IMR-90 (cell line): Measurements from ENCODE around the gene CDYL2. TPM values are rescaled to one million over a fixed set of nuclear protein-coding genes. Genes with fewer than 3 reads are reported as not detected.

Experiments used
- ATAC-seq: fragments of 200-7000 bp; cut with Tn5 transposase; 2 replicates; pipeline ENCODE4 v1.9.1; 2020; ENCODE audit warnings: low read depth, mild to moderate bottlenecking, moderate library complexity
- BruUV-seq: library from RNA; stranded (reverse); fragments of 400-500 nt; replicated peaks from 2 replicates; lab custom pipeline; 2021; lab: Mats Ljungman, UMichigan
- CTCF ChIA-PET: fragments of 300-600 bp; formaldehyde crosslinking; extraction: SDS; loops from one replicate; lab custom pipeline; 2021; ENCODE audit warnings: antibody characterized with exemption; lab: Yijun Ruan, JAX
- POLR2A ChIA-PET: fragments of 300-600 bp; sonication (Branson Sonifier 250); formaldehyde crosslinking; loops from one replicate; lab custom pipeline; 2022; ENCODE audit warnings: antibody characterized with exemption; ENCODE audit not compliant: unreplicated experiment; lab: Charles Lee
- DNase-seq: peaks from one replicate; pipeline ENCODE4 v3.0.0; 2013
- H2AFZ ChIP-seq: replicated peaks from 2 replicates; pipeline ENCODE3; 2013; ENCODE audit warnings: low read length, mild to moderate bottlenecking; ENCODE audit not compliant: poor library complexity
- H2AK5ac ChIP-seq: 2 replicates; pipeline ENCODE4 v1.6.1; 2013; ENCODE audit warnings: low read depth, low read length, inconsistent platforms
- H2AK9ac ChIP-seq: replicated peaks from 2 replicates; pipeline ENCODE3; 2013; ENCODE audit warnings: mild to moderate bottlenecking, low read depth, low read length, moderate library complexity; ENCODE audit not compliant: poor library complexity
- H2BK120ac ChIP-seq: 2 replicates; pipeline ENCODE4 v1.6.1; 2013; ENCODE audit warnings: low read depth, low read length, inconsistent platforms
- H2BK15ac ChIP-seq: 3 replicates; pipeline ENCODE4 v1.6.1; 2013; ENCODE audit warnings: low read depth, low read length, inconsistent platforms
- H2BK20ac ChIP-seq: 2 replicates; pipeline ENCODE4 v1.6.1; 2013; ENCODE audit warnings: low read depth, mild to moderate bottlenecking, inconsistent platforms, low read length, moderate library complexity
- H2BK5ac ChIP-seq: 2 replicates; pipeline ENCODE4 v1.6.1; 2013; ENCODE audit warnings: mild to moderate bottlenecking, low read depth, low read length, inconsistent platforms; ENCODE audit not compliant: poor library complexity, severe bottlenecking
- H3K14ac ChIP-seq: replicated peaks from 2 replicates; pipeline ENCODE4 v1.6.1; 2013; ENCODE audit warnings: low read depth, low read length, inconsistent platforms
- H3K18ac ChIP-seq: 2 replicates; pipeline ENCODE4 v1.6.1; 2013; ENCODE audit warnings: low read depth, low read length, control low read depth
- H3K23ac ChIP-seq: 2 replicates; pipeline ENCODE4 v1.6.1; 2013; ENCODE audit warnings: low read depth, low read length, inconsistent platforms
- H3K27ac ChIP-seq: 2 replicates; pipeline ENCODE4 v1.5.1; 2013; ENCODE audit warnings: mild to moderate bottlenecking, control low read depth, low read length; ENCODE audit not compliant: insufficient read depth
- H3K27me3 ChIP-seq: 2 replicates; pipeline ENCODE4 v1.6.1; 2013; ENCODE audit warnings: low read length; ENCODE audit not compliant: control insufficient read depth, insufficient read depth
- H3K36me3 ChIP-seq: 2 replicates; pipeline ENCODE4 v1.6.1; 2013; ENCODE audit warnings: low read length, mixed read lengths; ENCODE audit not compliant: control insufficient read depth, insufficient read depth
- H3K4ac ChIP-seq: 2 replicates; pipeline ENCODE4 v1.6.1; 2013; ENCODE audit warnings: low read depth, low read length, inconsistent platforms
- H3K4me1 ChIP-seq: 2 replicates; pipeline ENCODE4 v1.6.1; 2013; ENCODE audit warnings: low read length, mixed read lengths; ENCODE audit not compliant: control insufficient read depth, insufficient read depth
- H3K4me2 ChIP-seq: 2 replicates; pipeline ENCODE4 v1.6.1; 2013; ENCODE audit warnings: low read depth, mild to moderate bottlenecking, control low read depth, low read length, moderate library complexity
- H3K4me3 ChIP-seq: 2 replicates; pipeline ENCODE4 v1.5.1; 2013; ENCODE audit warnings: low read depth, mild to moderate bottlenecking, control low read depth, low read length, moderate library complexity; ENCODE audit not compliant: insufficient read depth
- H3K56ac ChIP-seq: 2 replicates; pipeline ENCODE4 v1.6.1; 2013; ENCODE audit warnings: low read length, inconsistent platforms; ENCODE audit not compliant: insufficient read depth; ENCODE audit errors: extremely low read depth
- H3K79me1 ChIP-seq, 2 experiments: 2 replicates each; pipeline ENCODE4 v1.6.1; 2013; ENCODE audit warnings: low read length in 2 of 2, inconsistent platforms in 1 of 2, low read depth in 1 of 2
- H3K9ac ChIP-seq: 2 replicates; pipeline ENCODE4 v1.6.1; 2013; ENCODE audit warnings: low read depth, low read length, control low read depth
- H3K9me1 ChIP-seq: 2 replicates; pipeline ENCODE4 v1.6.1; 2013; ENCODE audit warnings: low read length, inconsistent platforms; ENCODE audit not compliant: insufficient read depth
- H3K9me3 ChIP-seq: 2 replicates; pipeline ENCODE4 v1.6.1; 2013; ENCODE audit warnings: low read length; ENCODE audit not compliant: control insufficient read depth, insufficient read depth
- H4K20me1 ChIP-seq: 2 replicates; pipeline ENCODE4 v1.6.1; 2013; ENCODE audit warnings: low read length, inconsistent platforms; ENCODE audit not compliant: insufficient read depth
- H4K5ac ChIP-seq: 2 replicates; pipeline ENCODE4 v1.6.1; 2013; ENCODE audit warnings: mild to moderate bottlenecking, low read depth, low read length, control low read depth
- H4K8ac ChIP-seq, 2 experiments: 2 replicates each; pipeline ENCODE4 v1.6.1; 2013; ENCODE audit warnings: low read depth in 2 of 2, low read length in 2 of 2, control low read depth in 1 of 2, inconsistent platforms in 1 of 2
- H4K91ac ChIP-seq: 2 replicates; pipeline ENCODE4 v1.6.1; 2013; ENCODE audit warnings: low read depth, low read length, inconsistent platforms; ENCODE audit not compliant: insufficient read depth
- BHLHE40 ChIP-seq: fragments of 150-350 bp; IDR thresholded peaks from 2 replicates; pipeline ENCODE4 v1.6.1; 2016; ENCODE audit warnings: mild to moderate bottlenecking, low read depth, low read length
- CEBPB ChIP-seq: IDR thresholded peaks from 2 replicates; pipeline ENCODE4 v1.6.1; 2012; ENCODE audit warnings: low read depth, low read length, improper control_type of control experiment
- CHD1 ChIP-seq: IDR thresholded peaks from 2 replicates; pipeline ENCODE4 v1.6.1; 2012; ENCODE audit warnings: low read depth, low read length, improper control_type of control experiment
- ELK1 ChIP-seq: fragments of 150-350 bp; IDR thresholded peaks from 2 replicates; pipeline ENCODE4 v1.6.1; 2016; ENCODE audit warnings: low read depth, mild to moderate bottlenecking, low read length, moderate library complexity, borderline replicate concordance
- MAZ ChIP-seq: IDR thresholded peaks from 2 replicates; pipeline ENCODE4 v1.6.1; 2012; ENCODE audit warnings: low read depth, mild to moderate bottlenecking, low read length, improper control_type of control experiment, moderate library complexity, borderline replicate concordance
- MXI1 ChIP-seq: IDR thresholded peaks from 2 replicates; pipeline ENCODE4 v1.6.1; 2012; ENCODE audit warnings: low read depth, mild to moderate bottlenecking, low read length, moderate library complexity, borderline replicate concordance
- NFE2L2 ChIP-seq: fragments of 150-350 bp; IDR thresholded peaks from 2 replicates; pipeline ENCODE4 v1.6.1; 2016; ENCODE audit warnings: low read depth, mild to moderate bottlenecking, low read length
- POLR2A ChIP-seq: IDR thresholded peaks from 2 replicates; pipeline ENCODE4 v1.6.1; 2012; ENCODE audit warnings: mild to moderate bottlenecking, low read depth, low read length
- RAD21 ChIP-seq: IDR thresholded peaks from 2 replicates; pipeline ENCODE4 v1.6.1; 2012; ENCODE audit warnings: low read length, improper control_type of control experiment
- RCOR1 ChIP-seq: IDR thresholded peaks from 2 replicates; pipeline ENCODE4 v1.6.1; 2012; ENCODE audit warnings: mild to moderate bottlenecking, low read length, improper control_type of control experiment; ENCODE audit not compliant: insufficient replicate concordance
- SMC3 ChIP-seq: fragments of 150-350 bp; IDR thresholded peaks from 2 replicates; pipeline ENCODE4 v1.6.1; 2016; ENCODE audit warnings: low read depth, mild to moderate bottlenecking, antibody characterized with exemption, low read length, moderate library complexity
- dilution Hi-C: fragments of 300-500 bp; cut with HindIII; formaldehyde crosslinking; loops from one replicate; pipeline ENCODE4 v1.14.3; 2018; ENCODE audit warnings: low sequenced_read_pairs; ENCODE audit not compliant: unreplicated experiment
- in situ Hi-C: fragments of 300-500 bp; cut with MboI; formaldehyde crosslinking; loops from 3 replicates; pipeline ENCODE4 v1.14.3; 2019; ENCODE audit warnings: low sequenced_read_pairs, inconsistent platforms, mixed read lengths
- intact Hi-C: fragments of 100-400 bp; cut with micrococcal nuclease; formaldehyde crosslinking; loops from 2 replicates; pipeline ENCODE4 v1.10.0; 2022
- polyA plus RNA-seq, 3 experiments: library from polyadenylated mRNA; depleted of rRNA; stranded (reverse); fragments of >200 nt; gene quantifications; 2 replicates each; pipeline ENCODE4 v1.2.3, GENCODE V29; 2012; ENCODE audit warnings: low replicate concordance in 1 of 3
- total RNA-seq: library from RNA; depleted of rRNA; stranded (reverse); fragments of >200 nt; gene quantifications from 2 replicates; pipeline ENCODE4 v1.2.3, GENCODE V29; 2012

Gene CDYL2
- total and polyA plus RNA-seq, 2 of the 4 experiments (the other 2 are of a cell fraction): 1.2 to 3.9 TPM

- H3K36me3 ChIP-seq: no peaks in the 10 kb centered on the region
- H3K23ac ChIP-seq: no peak overlapping the region
- no peaks in the 10 kb centered on the region; the same call in 1 of the 2 replicates for H3K4me1 ChIP-seq
- no peak overlapping the region for H3K18ac ChIP-seq
- ChIA-PET CTCF (no interaction called here), POLR2A (no interaction called here)
- H2BK20ac ChIP-seq: no peak overlapping the region
- H3K56ac ChIP-seq: no peak overlapping the region
- H3K9me3 ChIP-seq: no peaks in the 10 kb centered on the region; the same call in 1 of the 2 replicates
- no peaks in the 10 kb centered on the region for H4K20me1 ChIP-seq
- BruUV-seq: no TSS peak
- H3K9ac ChIP-seq: no peak overlapping the region
- no peaks in the 10 kb centered on the region for H3K9me1 ChIP-seq
- dilution Hi-C loops: no loop called here
- H3K4me2 ChIP-seq: no peak overlapping the region
- TF ChIP-seq NFE2L2: no peak
- no peak for TF ChIP-seq POLR2A
- TF ChIP-seq CHD1: no peak
- TF ChIP-seq MAZ: no peak
- no peak for TF ChIP-seq BHLHE40
- no peak for TF ChIP-seq RAD21
- no peak for TF ChIP-seq MXI1
- TF ChIP-seq ELK1: no peak
- no peak for TF ChIP-seq CEBPB
- no peak for TF ChIP-seq RCOR1
- TF ChIP-seq SMC3: no peak
- H3K27me3 ChIP-seq: no peaks in the 10 kb centered on the region
- H3K4ac ChIP-seq: no peak overlapping the region
- no peak overlapping the region for H2BK15ac ChIP-seq
- H3K14ac ChIP-seq: no peak overlapping the region
- no peaks in the 10 kb centered on the region for H3K79me1 ChIP-seq
- in situ Hi-C loops: no loop called here
- H4K5ac ChIP-seq: no peak overlapping the region
- no peak overlapping the region for H2BK5ac ChIP-seq
- no peak overlapping the region for H4K8ac ChIP-seq
- DNase-seq (peak; percentile 7), ATAC-seq (no peak)
- H4K91ac ChIP-seq: no peak overlapping the region
- no peak overlapping the region for H2BK120ac ChIP-seq
- H2AK5ac ChIP-seq: no peak overlapping the region
- H2AFZ ChIP-seq: no peak overlapping the region
- intact Hi-C loops: no loop called here
- H3K4me3 ChIP-seq: no peak overlapping the region
- H3K27ac ChIP-seq: no peak overlapping the region
- H2AK9ac ChIP-seq: no peak overlapping the region
Observed at GRCh38 chr16:80586476-80586875, 217.9 kb downstream of the CDYL2 start.
